K562 (cell line): ENCODE results near the gene S100A3. TPM values are rescaled to one million over a fixed set of nuclear protein-coding genes. Genes with fewer than 3 reads are reported as not detected.

ENCODE experiments used
- ATAC-seq: fragments of 200-7000 bp; cut with Tn5 transposase; 3 replicates; pipeline ENCODE4 v1.9.1; 2020; ENCODE audit warnings: moderate library complexity
- BruUV-seq: library from RNA; stranded (reverse); fragments of 400-500 nt; replicated peaks from 2 replicates; lab custom pipeline; 2021; lab: Mats Ljungman, UMichigan
- CTCF ChIA-PET: fragments of 300-600 bp; formaldehyde crosslinking; extraction: SDS; loops from one replicate; lab custom pipeline; 2021; ENCODE audit warnings: low intra/inter-chr PET ratio; lab: Yijun Ruan, JAX
- POLR2A ChIA-PET: fragments of 300-600, 350-650 bp; sonication (Branson Sonifier 250); formaldehyde crosslinking; extraction: SDS; loops from one replicate; lab custom pipeline; 2021; ENCODE audit warnings: antibody characterized with exemption, inconsistent platforms; lab: Yijun Ruan, JAX
- DNase-seq, 4 experiments: peaks; one replicate each; pipeline versions ENCODE4 v3.0.0 to v3.0.0-alpha.2; 2011 to 2018; ENCODE audit warnings: low spot score in 3 of 4, mixed read lengths in 3 of 4; ENCODE audit errors: extremely low read depth in 1 of 4
- FAIRE-seq: peaks from 2 replicates; lab custom pipeline; 2011; peaks lifted over from hg19 to GRCh38; lab: Jason Lieb, UNC
- H2AFZ ChIP-seq: 2 replicates; pipeline ENCODE4 v1.6.0; 2011; ENCODE audit warnings: low read depth, low read length, control low read depth, inconsistent platforms
- H3K27ac ChIP-seq: fragments of 200-600 bp; 3 replicates; pipeline ENCODE4 v1.8.0; 2011; ENCODE audit warnings: low read depth, mild to moderate bottlenecking, control low read depth, inconsistent platforms, low read length, moderate library complexity, mixed read lengths; ENCODE audit errors: extremely low read depth
- H3K27me3 ChIP-seq, 2 experiments: fragments of 300-600 bp in 1 of 2; 2 replicates in 1 of 2; 3 replicates in 1 of 2; pipeline versions ENCODE4 v1.6.0 to v1.8.0; 2011; ENCODE audit warnings: inconsistent platforms in 2 of 2, low read length in 2 of 2, mild to moderate bottlenecking in 1 of 2, mixed read lengths in 1 of 2, moderate library complexity in 1 of 2; ENCODE audit not compliant: control insufficient read depth in 2 of 2, insufficient read depth in 2 of 2
- H3K36me3 ChIP-seq: fragments of 300-600 bp; 3 replicates; pipeline ENCODE4 v1.8.0; 2011; ENCODE audit warnings: mild to moderate bottlenecking, low read length, inconsistent platforms; ENCODE audit not compliant: control insufficient read depth, insufficient read depth
- H3K4me1 ChIP-seq, 2 experiments: fragments of 200-600 bp in 1 of 2; replicated peaks in 1 of 2; 2 replicates in 1 of 2; 3 replicates in 1 of 2; pipeline versions ENCODE4 v1.5.1 to v1.8.0; 2011; ENCODE audit warnings: inconsistent platforms in 2 of 2, low read length in 2 of 2, mild to moderate bottlenecking in 1 of 2, mixed read lengths in 1 of 2, moderate library complexity in 1 of 2; ENCODE audit not compliant: control insufficient read depth in 2 of 2, insufficient read depth in 2 of 2
- H3K4me2 ChIP-seq: 2 replicates; pipeline ENCODE4 v1.6.1; 2011; ENCODE audit warnings: low read length, control low read depth, inconsistent platforms, mixed read lengths; ENCODE audit not compliant: insufficient read depth
- H3K4me3 ChIP-seq: fragments of 200-600 bp; sonication (generic), shearing (Covaris generic); 2 replicates; pipeline ENCODE4 v1.5.1; 2016; ENCODE audit warnings: control low read depth, inconsistent platforms
- H3K79me2 ChIP-seq: fragments of 200-600 bp; 3 replicates; pipeline ENCODE4 v1.8.0; 2011; ENCODE audit warnings: low read length, inconsistent platforms; ENCODE audit not compliant: control insufficient read depth, insufficient read depth
- H3K9ac ChIP-seq, 2 experiments: 2 replicates each; pipeline versions ENCODE4 v1.6.0 to v1.6.1; 2011; ENCODE audit warnings: low read depth in 2 of 2, low read length in 2 of 2, control low read depth in 1 of 2, inconsistent platforms in 1 of 2, mild to moderate bottlenecking in 1 of 2, mixed read lengths in 1 of 2; ENCODE audit not compliant: insufficient read depth in 1 of 2
- H3K9me1 ChIP-seq: one replicate; pipeline ENCODE4 v1.6.0; 2011; ENCODE audit warnings: inconsistent platforms, mild to moderate bottlenecking, low read length, moderate library complexity; ENCODE audit not compliant: control insufficient read depth, insufficient read depth
- H3K9me3 ChIP-seq: replicated peaks from 2 replicates; pipeline ENCODE4 v1.5.1; 2011; ENCODE audit warnings: low read depth, low read length, inconsistent platforms; ENCODE audit not compliant: control insufficient read depth, insufficient read depth
- H4K20me1 ChIP-seq: replicated peaks from 2 replicates; pipeline ENCODE4 v1.6.1; 2011; ENCODE audit warnings: low read length, inconsistent platforms, mixed read lengths; ENCODE audit not compliant: control insufficient read depth, insufficient read depth
- ATF1 ChIP-seq, 2 experiments: fragments of 450-650 bp in 1 of 2; IDR thresholded peaks; 2 replicates each; pipeline ENCODE4 v1.6.1; 2016; ENCODE audit warnings: missing compliant biosample characterization in 1 of 2, missing genetic modification characterization in 1 of 2
- CTBP1 ChIP-seq: fragments of 450-650 bp; IDR thresholded peaks from 2 replicates; pipeline ENCODE4 v1.6.1; 2016; ENCODE audit warnings: borderline replicate concordance
- HDAC1 ChIP-seq, 2 experiments: fragments of 450-650 bp; IDR thresholded peaks; 2 replicates each; pipeline ENCODE4 v1.6.1; 2016 to 2017; ENCODE audit warnings: inconsistent platforms in 1 of 2, mild to moderate bottlenecking in 1 of 2, moderate library complexity in 1 of 2
- IRF1 ChIP-seq: sonication (generic); formaldehyde crosslinking; IDR thresholded peaks from 2 replicates; pipeline ENCODE4 v1.8.0; 2022; ENCODE audit warnings: missing genetic modification reagents, mild to moderate bottlenecking, borderline replicate concordance
- KDM2B ChIP-seq: fragments of 250-450 bp; sonication (Bioruptor Pico); IDR thresholded peaks from 2 replicates; pipeline ENCODE4 v1.8.0; 2021; ENCODE audit warnings: mild to moderate bottlenecking, moderate library complexity
- NCOR1 ChIP-seq: fragments of 450-650 bp; IDR thresholded peaks from 2 replicates; pipeline ENCODE4 v1.6.1; 2016; ENCODE audit warnings: mild to moderate bottlenecking, moderate library complexity
- POLR2B ChIP-seq: fragments of 450-650 bp; IDR thresholded peaks from 2 replicates; pipeline ENCODE4 v1.6.1; 2018; ENCODE audit warnings: low read depth; ENCODE audit not compliant: partially characterized antibody
- POLR2H ChIP-seq: IDR thresholded peaks from 2 replicates; pipeline ENCODE4 v1.6.1; 2016; ENCODE audit warnings: missing genetic modification characterization, low read depth, mild to moderate bottlenecking, control low read depth, missing compliant biosample characterization, moderate library complexity
- RNF2 ChIP-seq: sonication (generic); IDR thresholded peaks from 2 replicates; pipeline ENCODE4 v1.6.1; 2016
- SRF ChIP-seq, 2 experiments: fragments of 250-450, 450-650 bp in 1 of 2; sonication (Bioruptor Pico) in 1 of 2; sonication (generic) in 1 of 2; formaldehyde crosslinking; IDR thresholded peaks; 2 replicates each; pipeline versions ENCODE4 v1.5.0 to v1.5.1; 2020 to 2022; ENCODE audit warnings: mild to moderate bottlenecking in 1 of 2, missing genetic modification reagents in 1 of 2
- ZNF408 ChIP-seq: fragments of 250-450 bp; sonication (Bioruptor Pico); IDR thresholded peaks from 2 replicates; pipeline ENCODE4 v1.4.0; 2020; ENCODE audit warnings: low read depth, mild to moderate bottlenecking, moderate library complexity
- ZNF589 ChIP-seq: fragments of 200-800 bp; sonication (Bioruptor generic); IDR thresholded peaks from 2 replicates; pipeline ENCODE4 v1.6.1; 2016; ENCODE audit warnings: low read depth, missing genetic modification characterization, missing compliant biosample characterization
- ZNF740 ChIP-seq, 3 experiments: fragments of 200-800 bp in 1 of 3; sonication (Bioruptor generic) in 1 of 3; sonication (generic) in 1 of 3; formaldehyde crosslinking in 1 of 3; IDR thresholded peaks; 2 replicates each; pipeline versions ENCODE4 v1.6.1 to v1.8.0; 2016 to 2022; ENCODE audit warnings: mild to moderate bottlenecking in 2 of 3, missing compliant biosample characterization in 2 of 3, missing genetic modification characterization in 2 of 3, missing genetic modification reagents in 1 of 3
- WGBS: fragments of 100-300 bp; shearing (Covaris generic); methylation state at CpG from one replicate; pipeline ENCODE4 v1.1.6; 2016; ENCODE audit warnings: low coverage, mixed read lengths; ENCODE audit not compliant: insufficient coverage; ENCODE audit errors: missing lambda C conversion rate; 5-methylcytosine and 5-hydroxymethylcytosine counted together
- in situ Hi-C: fragments of 300-500 bp; cut with MboI; formaldehyde crosslinking; loops from 4 replicates; pipeline ENCODE4 v1.15.0; 2018; ENCODE audit warnings: inconsistent platforms, mixed read lengths
- intact Hi-C: fragments of 100-400 bp; cut with micrococcal nuclease; formaldehyde crosslinking; loops from 2 replicates; pipeline ENCODE4 v1.14.2; 2022
- polyA plus RNA-seq, 8 experiments: library from polyadenylated mRNA; depleted of rRNA in 4 of 8; stranded (reverse) in 5 of 8; unstranded in 3 of 8; fragments of >200 nt; fragmentation: Nextera tagmentation in 2 of 8; fragmentation: Illumina TruSeq in 1 of 8; extraction: Ambion mirVana in 2 of 8; extraction: Trizol in 1 of 8; gene quantifications; 2 replicates each; pipeline versions ENCODE4 v1.2.1 to v1.2.3, GENCODE V29; 2011 to 2014; ENCODE audit warnings: inconsistent platforms in 1 of 8, missing spikeins in 1 of 8
- total RNA-seq, 7 experiments: library from RNA; depleted of rRNA in 6 of 7; stranded (reverse); fragments of >200 nt in 6 of 7; fragmentation: Illumina TruSeq in 2 of 7; extraction: Trizol in 2 of 7; gene quantifications; 2 replicates each; pipeline versions ENCODE4 v1.2.1 to v1.2.3, GENCODE V29; 2011 to 2021; ENCODE audit warnings: low replicate concordance in 1 of 7
- TF ChIP-seq, protein P1 (sequence below): fragments of 450-650 bp; IDR thresholded peaks from 2 replicates; pipeline ENCODE4 v1.6.1; 2016

The S100A3 gene
- total and polyA plus RNA-seq, 9 of the 15 experiments (the other 6 are each of a cell fraction or from before 2014, with no cell fraction given), result 0.08 to 1.7 (median 0.18) TPM; not detected in 4

DNA sequence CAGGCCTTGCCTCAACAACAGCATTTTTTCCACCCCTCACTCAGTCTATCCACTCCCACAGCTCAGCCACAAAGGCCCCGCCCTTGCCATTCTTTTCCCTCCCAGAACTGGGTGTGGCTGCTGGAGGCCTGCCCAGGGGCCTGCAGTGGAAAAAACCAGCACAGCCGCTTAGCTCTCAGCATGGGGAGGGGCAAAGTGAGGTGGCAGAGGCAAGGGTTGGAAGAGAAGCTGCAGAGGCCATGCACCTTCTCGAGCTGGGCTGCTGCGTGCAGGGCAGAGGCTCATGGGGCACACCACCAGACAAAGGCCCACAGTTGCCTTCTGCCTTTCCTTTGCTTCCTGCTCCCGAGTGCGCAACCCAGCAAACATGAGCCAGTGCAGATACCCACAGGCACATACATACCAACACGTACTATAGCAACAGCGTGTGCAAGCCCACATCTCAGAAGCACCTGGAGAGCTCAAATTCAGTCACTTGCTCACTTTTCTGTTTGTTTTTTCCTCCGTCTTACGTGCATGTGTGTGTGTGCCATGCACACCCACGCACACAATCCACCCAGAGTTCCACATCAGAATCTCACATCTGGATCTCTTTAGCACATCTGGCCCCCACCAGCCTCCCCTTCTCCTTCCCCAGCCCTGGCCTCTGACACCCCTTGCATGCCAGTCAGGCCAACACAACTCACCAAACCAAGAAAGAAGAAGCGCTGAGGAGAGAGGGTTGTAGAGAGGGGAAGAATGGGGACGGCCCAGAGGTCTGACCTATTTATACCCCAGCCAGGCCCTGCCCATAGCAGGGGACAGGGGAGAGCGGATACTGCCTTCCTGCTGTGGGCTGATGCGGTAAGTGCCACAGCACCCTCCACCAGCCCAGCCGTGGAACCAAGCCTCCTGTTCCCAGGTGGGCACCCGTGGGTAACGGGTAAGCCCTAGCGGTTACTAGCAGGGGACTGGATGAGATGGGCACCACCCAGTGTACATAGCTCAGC lies 3.7 kb downstream of the S100A3 start, which contains the start of gene S100A4:
TSS of gene S100A4 (minus strand) at position 740 of the 989 bp plus-strand sequence. CDS start 1,012 bp downstream, outside the sequence.
- Histone ChIP-seq H3K4me1 (peaks cover 74 to 79% of the 10 kb centered on the region in 2 experiments), H3K4me3 (no peak within 1 kb of the TSS), H3K36me3 (no peaks in the 10 kb centered on the region), H3K4me2 (peak within 1 kb of the TSS; percentile 71), H3K9me3 (no peaks in the 10 kb centered on the region), H3K9me1 (no peaks in the 10 kb centered on the region), H4K20me1 (no peaks in the 10 kb centered on the region), H3K79me2 (no peaks in the 10 kb centered on the region), H3K9ac (peak within 1 kb of the TSS; percentile 51 to 81; a peak in 3 of 4 replicates), H2AFZ (peak within 1 kb of the TSS; percentile 80), H3K27ac (peak within 1 kb of the TSS; percentile 57), H3K27me3 (no peaks in the 10 kb centered on the region)
- BruUV-seq, result no TSS peak
- intact Hi-C loops (no loop called here), in situ Hi-C loops (no loop called here)
- CTCF ChIA-PET, result interaction anchor here (0.7 kb wide), 1 partner anchor 93 kb away, joined by 4 read pairs; no protein-coding TSS in a partner anchor
- ATAC-seq (peak; percentile 94), DNase-seq (peak; percentile 92 to 94 (median 94)), FAIRE-seq (peak; percentile 97)
- POLR2A ChIA-PET, result interaction anchor here (0.6 to 1.5 kb wide), 4 partner anchors 8 to 48 kb away, joined by 3 to 5 read pairs (median 4); partner anchors contain the start of gene S100A6
- WGBS, result 42% methylated on average over 19 of the region's 19 CpGs
- TF ChIP-seq IRF1 (no peak), RNF2 (0 out of 2 replicates have a peak, but pooled peaks have one; percentile 58), ATF1 (CRISPR knock-in tag; IDR thresholded peaks at IDR 0.05) (no peak), ATF1 (tag; IDR thresholded peaks at IDR 0.05) (peak; percentile 47), POLR2B (no peak), KDM2B (CRISPR knock-in tag) (no peak), SRF (CRISPR knock-in tag; IDR thresholded peaks at IDR 0.05) (0 out of 4 replicates have a peak, but pooled peaks of 1 of the 2 experiments have one; percentile 59), POLR2H (tag) (no peak), HDAC1 (IDR thresholded peaks at IDR 0.05) (peak in 1 of 2 experiments; percentile 7; a peak in 1 of 4 replicates), ZNF589 (CRISPR knock-in tag) (no peak), ZNF408 (CRISPR knock-in tag) (no peak), NCOR1 (peak; percentile 47), ZNF740 (CRISPR knock-in tag; IDR thresholded peaks at IDR 0.05) (peak; percentile 47; the same call in 1 of the 2 replicates), ZNF740 (tag; IDR thresholded peaks at IDR 0.05) (no peak), CTBP1 (peak; percentile 56; the same call in 1 of the 2 replicates)
- TF ChIP-seq, protein P1, sequence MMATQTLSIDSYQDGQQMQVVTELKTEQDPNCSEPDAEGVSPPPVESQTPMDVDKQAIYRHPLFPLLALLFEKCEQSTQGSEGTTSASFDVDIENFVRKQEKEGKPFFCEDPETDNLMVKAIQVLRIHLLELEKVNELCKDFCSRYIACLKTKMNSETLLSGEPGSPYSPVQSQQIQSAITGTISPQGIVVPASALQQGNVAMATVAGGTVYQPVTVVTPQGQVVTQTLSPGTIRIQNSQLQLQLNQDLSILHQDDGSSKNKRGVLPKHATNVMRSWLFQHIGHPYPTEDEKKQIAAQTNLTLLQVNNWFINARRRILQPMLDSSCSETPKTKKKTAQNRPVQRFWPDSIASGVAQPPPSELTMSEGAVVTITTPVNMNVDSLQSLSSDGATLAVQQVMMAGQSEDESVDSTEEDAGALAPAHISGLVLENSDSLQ, result 0 out of 2 replicates have a peak, but pooled peaks have one; percentile 18
